DOHH2 (cell line): ENCODE measurements around the gene MKRN2.

ENCODE experiments used
- H3F3A ChIP-seq: fragments of 200-600 bp; sonication (generic), shearing (Covaris generic); 2 replicates; pipeline ENCODE4 v1.6.0; 2016; ENCODE audit warnings: antibody characterized with exemption, mild to moderate bottlenecking; ENCODE audit not compliant: control insufficient read depth, insufficient read depth
- H3K27ac ChIP-seq: fragments of 200-600 bp; sonication (generic); 2 replicates; pipeline ENCODE4 v1.5.1; 2014; ENCODE audit warnings: low read depth, mild to moderate bottlenecking, low read length, moderate library complexity
- H3K27me3 ChIP-seq: fragments of 200-600 bp; sonication (generic); 2 replicates; pipeline ENCODE4 v1.6.1; 2014; ENCODE audit warnings: mild to moderate bottlenecking, low read length, mixed read lengths; ENCODE audit not compliant: control insufficient read depth
- H3K36me3 ChIP-seq: fragments of 200-600 bp; sonication (generic); 2 replicates; pipeline ENCODE4 v1.6.1; 2014; ENCODE audit warnings: mild to moderate bottlenecking, low read length, moderate library complexity, mixed read lengths; ENCODE audit not compliant: control insufficient read depth
- H3K4me1 ChIP-seq: fragments of 200-600 bp; sonication (generic); 2 replicates; pipeline ENCODE4 v1.6.1; 2014; ENCODE audit warnings: mild to moderate bottlenecking, low read length, mixed read lengths; ENCODE audit not compliant: control insufficient read depth
- H3K4me2 ChIP-seq: fragments of 200-600 bp; sonication (generic); 2 replicates; pipeline ENCODE4 v1.6.0; 2014; ENCODE audit warnings: mild to moderate bottlenecking, low read length, moderate library complexity
- H3K4me3 ChIP-seq: fragments of 200-600 bp; sonication (generic); 2 replicates; pipeline ENCODE4 v1.5.1; 2014; ENCODE audit warnings: mild to moderate bottlenecking, low read length, mixed read lengths
- H3K79me2 ChIP-seq: fragments of 200-600 bp; sonication (generic); 2 replicates; pipeline ENCODE4 v1.6.1; 2014; ENCODE audit warnings: mild to moderate bottlenecking, low read length, mixed read lengths; ENCODE audit not compliant: control insufficient read depth
- H3K9me2 ChIP-seq: fragments of 200-600 bp; sonication (generic); replicated peaks from 2 replicates; pipeline ENCODE4 v1.6.1; 2014; ENCODE audit warnings: mild to moderate bottlenecking, low read length, mixed read lengths; ENCODE audit not compliant: control insufficient read depth
- H3K9me3 ChIP-seq: fragments of 200-600 bp; sonication (generic); 2 replicates; pipeline ENCODE4 v1.6.1; 2014; ENCODE audit warnings: antibody characterized with exemption, low read length, mixed read lengths; ENCODE audit not compliant: control insufficient read depth, insufficient read depth
- H4K20me1 ChIP-seq: fragments of 200-600 bp; sonication (generic); 2 replicates; pipeline ENCODE4 v1.6.0; 2014; ENCODE audit warnings: low read depth, mild to moderate bottlenecking, antibody characterized with exemption, low read length, moderate library complexity; ENCODE audit not compliant: control insufficient read depth, insufficient read depth
- EZH2phosphoT487 ChIP-seq: fragments of 200-600 bp; sonication (generic); IDR thresholded peaks from 2 replicates; pipeline ENCODE4 v1.6.1; 2017; ENCODE audit warnings: borderline replicate concordance, mild to moderate bottlenecking, antibody characterized with exemption, low read length, moderate library complexity, mixed read lengths
- TF ChIP-seq, protein P1 (sequence below): fragments of 200-600 bp; sonication (generic); IDR thresholded peaks from one replicate; pipeline ENCODE4 v1.5.1; 2014; ENCODE audit warnings: antibody characterized with exemption, mild to moderate bottlenecking, low read depth, low read length; ENCODE audit not compliant: poor library complexity, severe bottlenecking

The MKRN2 gene

DNA sequence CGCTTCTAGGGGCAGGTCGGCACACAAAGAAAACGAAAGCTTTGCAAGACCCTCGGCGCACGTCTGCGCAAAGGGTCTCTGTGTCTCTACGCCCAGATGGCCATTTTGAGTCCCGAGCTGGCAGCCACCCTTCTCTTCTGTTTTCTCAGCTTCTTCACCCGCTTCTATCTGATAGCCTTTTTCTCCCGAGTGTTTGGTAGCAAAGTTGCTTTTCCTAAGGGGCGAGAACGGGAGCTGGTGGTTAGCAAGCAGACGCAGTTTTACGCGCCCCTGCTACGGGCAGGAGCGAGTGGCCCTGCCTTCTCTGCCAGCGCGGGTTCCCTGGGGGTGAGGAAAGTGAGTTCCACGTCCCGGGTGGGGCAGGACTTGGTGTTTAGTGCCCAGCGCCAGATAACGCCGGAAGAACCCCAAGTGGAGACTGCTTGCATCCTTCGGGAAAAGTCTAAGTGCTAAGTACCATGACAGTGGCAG lies 2.9 kb upstream of the MKRN2 start:
- TF ChIP-seq EZH2phosphoT487: no peak
- TF ChIP-seq, protein P1, sequence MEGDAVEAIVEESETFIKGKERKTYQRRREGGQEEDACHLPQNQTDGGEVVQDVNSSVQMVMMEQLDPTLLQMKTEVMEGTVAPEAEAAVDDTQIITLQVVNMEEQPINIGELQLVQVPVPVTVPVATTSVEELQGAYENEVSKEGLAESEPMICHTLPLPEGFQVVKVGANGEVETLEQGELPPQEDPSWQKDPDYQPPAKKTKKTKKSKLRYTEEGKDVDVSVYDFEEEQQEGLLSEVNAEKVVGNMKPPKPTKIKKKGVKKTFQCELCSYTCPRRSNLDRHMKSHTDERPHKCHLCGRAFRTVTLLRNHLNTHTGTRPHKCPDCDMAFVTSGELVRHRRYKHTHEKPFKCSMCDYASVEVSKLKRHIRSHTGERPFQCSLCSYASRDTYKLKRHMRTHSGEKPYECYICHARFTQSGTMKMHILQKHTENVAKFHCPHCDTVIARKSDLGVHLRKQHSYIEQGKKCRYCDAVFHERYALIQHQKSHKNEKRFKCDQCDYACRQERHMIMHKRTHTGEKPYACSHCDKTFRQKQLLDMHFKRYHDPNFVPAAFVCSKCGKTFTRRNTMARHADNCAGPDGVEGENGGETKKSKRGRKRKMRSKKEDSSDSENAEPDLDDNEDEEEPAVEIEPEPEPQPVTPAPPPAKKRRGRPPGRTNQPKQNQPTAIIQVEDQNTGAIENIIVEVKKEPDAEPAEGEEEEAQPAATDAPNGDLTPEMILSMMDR: no peak
- Histone ChIP-seq H3K9me3 (no peaks in the 10 kb centered on the region), H4K20me1 (peaks cover 13% of the 10 kb centered on the region), H3K27me3 (peaks cover 8% of the 10 kb centered on the region), H3F3A (peaks cover 4% of the 10 kb centered on the region; the same call in 1 of the 2 replicates), H3K4me1 (peaks cover 20% of the 10 kb centered on the region), H3K4me2 (peak overlapping the region; percentile 76), H3K36me3 (peaks cover 4% of the 10 kb centered on the region; the same call in 1 of the 2 replicates), H3K27ac (no peak overlapping the region), H3K79me2 (peaks cover 21% of the 10 kb centered on the region), H3K9me2 (no peaks in the 10 kb centered on the region), H3K4me3 (peak overlapping the region; percentile 77)

DNA sequence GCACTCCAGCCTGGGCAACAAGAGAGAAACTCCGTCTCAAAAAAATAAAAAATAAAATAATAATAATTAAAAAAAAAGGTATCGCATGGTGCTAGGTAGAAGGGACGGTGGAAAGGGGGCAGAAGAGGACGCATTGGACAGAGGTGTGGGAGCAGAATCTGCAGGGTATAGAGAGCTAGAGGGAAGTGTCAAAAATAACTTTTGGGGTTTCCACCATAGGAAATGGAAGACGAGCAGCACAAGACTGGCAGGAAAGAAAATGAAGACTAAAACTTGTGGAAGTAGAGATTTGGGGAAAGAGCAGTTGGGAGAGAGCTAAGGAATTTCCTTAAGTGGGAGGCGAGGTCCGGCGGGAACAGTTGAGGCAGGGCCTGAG lies 585 bp upstream of the MKRN2 start:
- peaks cover 26% of the 10 kb centered on the region for H4K20me1 ChIP-seq
- H3K4me1 ChIP-seq: peaks cover 42% of the 10 kb centered on the region
- peaks cover 4% of the 10 kb centered on the region; the same call in 1 of the 2 replicates for H3K36me3 ChIP-seq
- peaks cover 44% of the 10 kb centered on the region for H3K79me2 ChIP-seq
- H3F3A ChIP-seq: peaks cover 4% of the 10 kb centered on the region; the same call in 1 of the 2 replicates
- H3K9me2 ChIP-seq: no peaks in the 10 kb centered on the region
- H3K4me3 ChIP-seq: peak overlapping the region; percentile 94
- TF ChIP-seq, protein P1: no peak
- no peak for TF ChIP-seq EZH2phosphoT487
- H3K9me3 ChIP-seq: no peaks in the 10 kb centered on the region
- peak overlapping the region; percentile 89 for H3K4me2 ChIP-seq
- peaks cover 8% of the 10 kb centered on the region for H3K27me3 ChIP-seq
- H3K27ac ChIP-seq: peak overlapping the region; percentile 9; the same call in 1 of the 2 replicates

DNA sequence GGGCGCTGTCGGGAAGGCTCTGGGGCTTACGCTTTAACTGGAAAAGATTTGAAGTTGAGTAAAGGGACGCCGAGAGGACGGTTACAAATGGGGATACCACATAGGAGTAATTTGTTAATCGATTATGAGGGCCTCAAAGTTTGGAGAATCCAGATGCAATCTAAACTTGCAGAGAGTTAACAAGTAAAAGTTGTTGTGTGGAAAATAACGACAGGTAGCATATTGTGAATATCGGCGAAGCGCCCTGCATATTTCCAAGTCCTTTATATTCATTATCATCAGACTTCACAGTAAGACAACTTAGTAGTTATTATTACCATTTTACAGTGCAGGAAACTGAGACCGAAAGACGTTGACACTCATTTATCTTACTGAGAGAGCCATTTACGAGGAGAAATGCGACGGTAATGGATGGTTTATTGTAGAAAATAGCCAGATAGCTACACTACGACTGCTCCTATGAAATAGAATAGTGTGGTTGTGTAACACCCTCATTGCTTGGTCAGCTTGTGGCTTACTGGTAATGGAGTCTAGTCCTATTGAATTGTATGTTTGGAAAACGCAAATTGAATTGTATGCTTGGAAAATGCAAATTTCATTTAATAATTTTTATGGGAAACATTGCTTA lies 700 bp downstream of the MKRN2 start:
- Histone ChIP-seq H3K27ac (peak overlapping the region; percentile 44), H3K4me1 (peaks cover 42% of the 10 kb centered on the region), H3K27me3 (peaks cover 8% of the 10 kb centered on the region), H3K9me2 (no peaks in the 10 kb centered on the region), H4K20me1 (peaks cover 26% of the 10 kb centered on the region), H3K4me3 (peak overlapping the region; percentile 94), H3K4me2 (peak overlapping the region; percentile 89), H3K79me2 (peaks cover 57% of the 10 kb centered on the region), H3K36me3 (peaks cover 4% of the 10 kb centered on the region; the same call in 1 of the 2 replicates), H3F3A (peaks cover 4% of the 10 kb centered on the region; the same call in 1 of the 2 replicates), H3K9me3 (no peaks in the 10 kb centered on the region)
- TF ChIP-seq, protein P1: no peak
- TF ChIP-seq EZH2phosphoT487: no peak
